GM12878 (cell line): ENCODE data around the gene LTB. TPM values are rescaled to one million over a fixed set of nuclear protein-coding genes. Genes with fewer than 3 reads are reported as not detected.
A peak's percentile ranks its signal among the peaks of the same experiment; 100 is the strongest.

Experiments used
- ATAC-seq: fragments of 200-7000 bp; cut with Tn5 transposase; 3 replicates; pipeline ENCODE4 v1.9.1; 2020; ENCODE audit warnings: mild to moderate bottlenecking, moderate library complexity
- BruUV-seq: library from RNA; stranded (reverse); fragments of 400-500 nt; replicated peaks from 2 replicates; lab custom pipeline; 2021; lab: Mats Ljungman, UMichigan
- CTCF ChIA-PET: fragments of 300-600 bp; sonication (Branson Sonifier 250); formaldehyde crosslinking; extraction: SDS; loops from one replicate; lab custom pipeline; 2021; ENCODE audit warnings: inconsistent platforms; lab: Yijun Ruan, JAX
- POLR2A ChIA-PET: fragments of 350-600 bp; formaldehyde crosslinking; extraction: SDS; loops from one replicate; lab custom pipeline; 2021; ENCODE audit warnings: inconsistent platforms; lab: Charles Lee
- RAD21 ChIA-PET: fragments of 300-600 bp; sonication (Branson Sonifier 250); formaldehyde crosslinking; loops from one replicate; lab custom pipeline; 2023; ENCODE audit warnings: antibody characterized with exemption; ENCODE audit not compliant: unreplicated experiment; lab: Charles Lee
- SMC1A ChIA-PET: fragments of 300-600 bp; sonication (Branson Sonifier 250); formaldehyde crosslinking; loops from one replicate; lab custom pipeline; 2023; ENCODE audit not compliant: unreplicated experiment, uncharacterized antibody; lab: Charles Lee
- DNase-seq: peaks from one replicate; pipeline ENCODE4 v3.0.0-alpha.2; 2011; ENCODE audit warnings: low read depth, low spot score
- FAIRE-seq: peaks from 3 replicates; lab custom pipeline; 2011; peaks lifted over from hg19 to GRCh38; lab: Jason Lieb, UNC
- H2AFZ ChIP-seq: 2 replicates; pipeline ENCODE4 v1.6.0; 2011; ENCODE audit warnings: low read depth, low read length, control low read depth; ENCODE audit not compliant: control insufficient read depth
- H3K27ac ChIP-seq: 2 replicates; pipeline ENCODE4 v1.5.1; 2011; ENCODE audit warnings: control low read depth; ENCODE audit not compliant: control insufficient read depth, insufficient read depth
- H3K27me3 ChIP-seq, 2 experiments: replicated peaks in 1 of 2; 2 replicates each; pipeline versions ENCODE4 v1.6.0 to v1.6.1; 2011; ENCODE audit warnings: low read length in 1 of 2; ENCODE audit not compliant: control insufficient read depth in 2 of 2, insufficient read depth in 2 of 2
- H3K36me3 ChIP-seq, 2 experiments: 2 replicates each; pipeline ENCODE4 v1.5.1; 2011; ENCODE audit warnings: low read length in 1 of 2; ENCODE audit not compliant: control insufficient read depth in 2 of 2, insufficient read depth in 2 of 2
- H3K4me1 ChIP-seq: 2 replicates; pipeline ENCODE4 v1.6.1; 2011; ENCODE audit warnings: mild to moderate bottlenecking, low read length, moderate library complexity, mixed read lengths; ENCODE audit not compliant: control insufficient read depth, insufficient read depth
- H3K4me2 ChIP-seq: 2 replicates; pipeline ENCODE4 v1.6.0; 2011; ENCODE audit warnings: control low read depth; ENCODE audit not compliant: control insufficient read depth, insufficient read depth
- H3K4me3 ChIP-seq: fragments of 200-600 bp; sonication (generic); 2 replicates; pipeline ENCODE4 v1.5.1; 2016
- H3K79me2 ChIP-seq: 2 replicates; pipeline ENCODE4 v1.6.0; 2011; ENCODE audit warnings: low read length; ENCODE audit not compliant: control insufficient read depth, insufficient read depth
- H3K9ac ChIP-seq: 2 replicates; pipeline ENCODE4 v1.8.0; 2011; ENCODE audit warnings: low read length, control low read depth, mixed read lengths; ENCODE audit not compliant: control insufficient read depth, insufficient read depth
- H3K9me3 ChIP-seq: replicated peaks from 3 replicates; pipeline ENCODE4 v1.5.1; 2011; ENCODE audit warnings: mild to moderate bottlenecking, low read length; ENCODE audit not compliant: control insufficient read depth, insufficient read depth
- H4K20me1 ChIP-seq: 2 replicates; pipeline ENCODE4 v1.6.0; 2011; ENCODE audit not compliant: control insufficient read depth, insufficient read depth
- ASH2L ChIP-seq: fragments of 300-600, 200-600 bp; sonication (generic); IDR thresholded peaks from 2 replicates; pipeline ENCODE4 v1.6.1; 2017; ENCODE audit warnings: low read depth, mild to moderate bottlenecking, borderline replicate concordance
- CUX1 ChIP-seq: IDR thresholded peaks from 2 replicates; pipeline ENCODE4 v1.6.1; 2012; ENCODE audit warnings: improper control_type of control experiment, low read depth, low read length; ENCODE audit not compliant: insufficient replicate concordance
- EED ChIP-seq: sonication (generic); IDR thresholded peaks from 2 replicates; pipeline ENCODE4 v1.6.1; 2016; ENCODE audit warnings: antibody characterized with exemption, low read depth
- IKZF1 ChIP-seq: fragments of 450-650 bp; conservative IDR thresholded peaks from 2 replicates; pipeline ENCODE4 v1.6.1; 2017; ENCODE audit warnings: antibody characterized with exemption, mild to moderate bottlenecking
- IKZF2 ChIP-seq, 2 experiments: fragments of 450-650 bp; IDR thresholded peaks; 2 replicates each; pipeline ENCODE4 v1.6.1; 2017; ENCODE audit warnings: mild to moderate bottlenecking in 2 of 2, moderate library complexity in 2 of 2
- PAX5 ChIP-seq: IDR thresholded peaks from 2 replicates; pipeline ENCODE4 v1.6.1; 2011; ENCODE audit warnings: low read depth, low read length, borderline replicate concordance
- PBX3 ChIP-seq: IDR thresholded peaks from 2 replicates; pipeline ENCODE4 v1.6.1; 2011; ENCODE audit warnings: mild to moderate bottlenecking, low read depth, low read length, moderate library complexity; ENCODE audit not compliant: insufficient replicate concordance
- RELB ChIP-seq: fragments of 450-650 bp; IDR thresholded peaks from 2 replicates; pipeline ENCODE4 v1.6.1; 2017; ENCODE audit warnings: low read depth, mild to moderate bottlenecking, moderate library complexity
- RUNX3 ChIP-seq: IDR thresholded peaks from 2 replicates; pipeline ENCODE4 v1.6.1; 2012; ENCODE audit warnings: low read length, inconsistent platforms
- TCF12 ChIP-seq: IDR thresholded peaks from 2 replicates; pipeline ENCODE4 v1.6.1; 2011; ENCODE audit warnings: low read depth, mild to moderate bottlenecking, low read length
- WGBS: methylation state at CpG from one replicate; pipeline ENCODE4 v1.1.6; 2016; ENCODE audit warnings: low lambda C conversion rate; ENCODE audit not compliant: insufficient replicate concordance, insufficient coverage; ENCODE audit errors: missing lambda C conversion rate; 5-methylcytosine and 5-hydroxymethylcytosine counted together
- in situ Hi-C: fragments of 300-500 bp; cut with MboI; formaldehyde crosslinking; loops from 9 replicates; pipeline ENCODE4 v1.14.3; 2018; ENCODE audit warnings: mixed read lengths
- intact Hi-C: fragments of 100-400 bp; cut with micrococcal nuclease; formaldehyde crosslinking; loops from one replicate; pipeline ENCODE4 v1.14.2; 2022; ENCODE audit not compliant: unreplicated experiment
- polyA plus RNA-seq, 11 experiments: library from polyadenylated mRNA; depleted of rRNA in 4 of 11; unstranded in 6 of 11; stranded (reverse) in 5 of 11; fragments of >200 nt; fragmentation: Nextera tagmentation in 4 of 11; fragmentation: Illumina TruSeq in 1 of 11; extraction: Ambion mirVana in 4 of 11; extraction: Trizol in 1 of 11; gene quantifications; 1 replicate in 1 of 11; 2 replicates in 10 of 11; pipeline versions ENCODE4 v1.2.1 to v1.2.3, GENCODE V29; 2011 to 2016; ENCODE audit warnings: inconsistent platforms in 2 of 11, missing spikeins in 2 of 11, low read depth in 1 of 11
- total RNA-seq, 4 experiments: library from RNA; depleted of rRNA in 3 of 4; stranded (reverse); fragments of >200 nt in 3 of 4; fragmentation: Illumina TruSeq in 1 of 4; extraction: Trizol in 1 of 4; gene quantifications; 2 replicates each; pipeline versions ENCODE4 v1.2.1 to v1.2.3, GENCODE V29; 2013 to 2021

The LTB gene
- total and polyA plus RNA-seq, 10 of the 15 experiments (the other 5 are each of a cell fraction or from before 2014, with no cell fraction given) = 0.71 to 74.3 (median 20.0) TPM

- no peaks in the 10 kb centered on the region for H3K36me3 ChIP-seq
- ChIA-PET POLR2A (interaction anchor here (0.6 to 3.4 kb wide), 16 partner anchors 8 to 341 kb away, joined by 3 to 19 read pairs (median 4); partner anchors contain the start of genes BAG6, C6orf47, DDX39B and LSM2), SMC1A (interaction anchor here (0.8 to 9.6 kb wide), 9 partner anchors 19 to 65 kb away, joined by 3 to 78 read pairs (median 3); partner anchors contain the start of gene TNF), CTCF (interaction anchor here (1.1 to 10.5 kb wide), 6 partner anchors 18 to 74 kb away, joined by 4 to 95 read pairs (median 6); partner anchors contain the start of genes NFKBIL1 and TNF)
- BruUV-seq = no TSS peak
- peak overlapping the region; percentile 93 for H3K27ac ChIP-seq
- WGBS = 62% methylated on average over 2 of the region's 2 CpGs
- DNase-seq = no peak
- in situ Hi-C loops = no loop called here
- peak overlapping the region; percentile 78 for H3K9ac ChIP-seq
- intact Hi-C loops = loop anchor here (5.0 kb wide), 1 partner anchor 120 kb away; the partner anchor contains the start of gene MICB
- FAIRE-seq = no peak
- H3K4me3 ChIP-seq = peak overlapping the region; percentile 69; the same call in 1 of the 2 replicates
- no peaks in the 10 kb centered on the region for H3K27me3 ChIP-seq
- H3K4me2 ChIP-seq = peak overlapping the region; percentile 96
- H4K20me1 ChIP-seq = no peaks in the 10 kb centered on the region
- H2AFZ ChIP-seq = no peak overlapping the region
- ATAC-seq = no peak
- no peaks in the 10 kb centered on the region for H3K9me3 ChIP-seq
- H3K79me2 ChIP-seq = peaks cover 24% of the 10 kb centered on the region
- no peak for TF ChIP-seq PAX5
- peak; percentile 39; the same call in 1 of the 2 replicates for TF ChIP-seq RELB
- TF ChIP-seq EED = 0 out of 2 replicates have a peak, but pooled peaks have one; percentile 25
- TF ChIP-seq CUX1 = no peak
- 0 out of 4 replicates have a peak, but pooled peaks of 1 of the 2 experiments have one; percentile 17 for TF ChIP-seq IKZF2 (IDR thresholded peaks at IDR 0.05)
- 0 out of 2 replicates have a peak, but pooled peaks have one; percentile 13 for TF ChIP-seq TCF12
- TF ChIP-seq IKZF1 = peak; percentile 28; the same call in 1 of the 2 replicates
- peak; percentile 74 for TF ChIP-seq RUNX3
- peak; percentile 14 for TF ChIP-seq PBX3
- TF ChIP-seq ASH2L = no peak
- TF ChIP-seq, all 136 proteins: peak for 7
- H3K4me1 ChIP-seq = peaks cover 29% of the 10 kb centered on the region
- RAD21 ChIA-PET = interaction anchor here (1.2 to 3.8 kb wide), 5 partner anchors 19 to 121 kb away, joined by 3 to 27 read pairs (median 5); partner anchors contain the start of genes BAG6 and TNF
Measured at GRCh38 chr6:31617010-31617409, 34.8 kb upstream of the LTB start.
